GM12874 (cell line): ENCODE data around the gene SMPX.

Experiments used
- CTCF ChIP-seq: IDR thresholded peaks from 2 replicates; pipeline ENCODE4 v1.5.1; 2011; ENCODE audit warnings: low read depth, mild to moderate bottlenecking, control low read depth, low read length, moderate library complexity; ENCODE audit not compliant: insufficient read depth

SMPX gene

GRCh38 chrX:21691512-21692018 is 66.4 kb downstream of the SMPX start:
- no peak for TF ChIP-seq CTCF

- TF ChIP-seq CTCF: no peak
Observed at GRCh38 chrX:21683941-21684340, 74.0 kb downstream of the SMPX start.

- no peak for TF ChIP-seq CTCF
Observed at GRCh38 chrX:21678048-21678612, 79.8 kb downstream of the SMPX start.

GRCh38 chrX:21675931-21676330 is 82.0 kb downstream of the SMPX start:
- TF ChIP-seq CTCF: no peak

GRCh38 chrX:21674430-21675186 is 83.3 kb downstream of the SMPX start:
- TF ChIP-seq CTCF: no peak

- no peak for TF ChIP-seq CTCF
Observed at GRCh38 chrX:21666679-21667078, 91.2 kb downstream of the SMPX start.

- no peak for TF ChIP-seq CTCF
Observed at GRCh38 chrX:21666252-21666651, 91.7 kb downstream of the SMPX start.
